Sigmoid colon (tissue), 3 donors: ENCODE data around the gene AATK.

Experiments
- POLR2A ChIP-seq, 2 donors: fragments of 450-650 bp; IDR thresholded peaks; one replicate each; pipeline ENCODE4 v1.6.1; 2016; ENCODE audit warnings: antibody characterized with exemption in 2 of 2, mild to moderate bottlenecking in 2 of 2, moderate library complexity in 2 of 2
- TF ChIP-seq, protein P1 (sequence below), 4 experiments: fragments of 450-650 bp in 3 of 4; fragments of 200-600 bp in 1 of 4; IDR thresholded peaks; one replicate each; pipeline ENCODE4 v1.5.1; 2016 to 2019; ENCODE audit warnings: antibody characterized with exemption in 4 of 4, mild to moderate bottlenecking in 3 of 4, moderate library complexity in 2 of 4

DNA sequence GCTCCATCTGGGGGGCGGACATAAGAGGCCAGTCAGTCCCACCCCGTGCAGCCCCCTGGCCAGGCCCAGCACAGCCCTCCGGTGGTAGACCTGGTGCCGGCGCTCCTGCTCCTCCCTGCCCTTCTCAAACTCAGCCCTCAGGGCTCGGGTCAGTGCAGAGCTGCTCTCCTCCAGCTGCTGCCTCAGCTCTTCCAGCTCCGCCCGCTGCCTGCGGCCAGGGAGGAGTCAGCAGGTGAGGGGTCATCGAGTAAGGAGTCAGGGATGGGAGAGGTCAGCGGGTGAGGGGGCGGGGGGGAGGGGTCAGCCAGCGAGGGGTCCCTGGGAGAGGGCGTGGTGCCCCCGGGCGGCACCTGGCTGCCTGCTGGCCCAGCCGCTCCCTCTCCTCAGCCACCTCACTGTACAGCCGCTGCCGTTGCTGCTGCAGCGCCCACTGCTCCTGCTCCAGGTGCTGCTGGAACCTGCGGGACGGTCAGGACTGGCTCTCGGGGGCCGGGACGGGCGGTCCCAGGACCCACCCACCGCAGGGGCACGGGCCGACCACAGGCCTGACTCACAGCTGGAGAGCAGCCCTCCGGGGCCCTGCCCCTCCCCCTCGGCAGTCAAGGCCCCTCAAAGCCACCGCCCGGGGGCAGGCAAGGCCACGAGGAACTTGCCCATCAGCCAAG lies 26.5 kb upstream of the AATK start:
- TF ChIP-seq POLR2A (IDR thresholded peaks at IDR 0.05) = no peak
- TF ChIP-seq, protein P1, sequence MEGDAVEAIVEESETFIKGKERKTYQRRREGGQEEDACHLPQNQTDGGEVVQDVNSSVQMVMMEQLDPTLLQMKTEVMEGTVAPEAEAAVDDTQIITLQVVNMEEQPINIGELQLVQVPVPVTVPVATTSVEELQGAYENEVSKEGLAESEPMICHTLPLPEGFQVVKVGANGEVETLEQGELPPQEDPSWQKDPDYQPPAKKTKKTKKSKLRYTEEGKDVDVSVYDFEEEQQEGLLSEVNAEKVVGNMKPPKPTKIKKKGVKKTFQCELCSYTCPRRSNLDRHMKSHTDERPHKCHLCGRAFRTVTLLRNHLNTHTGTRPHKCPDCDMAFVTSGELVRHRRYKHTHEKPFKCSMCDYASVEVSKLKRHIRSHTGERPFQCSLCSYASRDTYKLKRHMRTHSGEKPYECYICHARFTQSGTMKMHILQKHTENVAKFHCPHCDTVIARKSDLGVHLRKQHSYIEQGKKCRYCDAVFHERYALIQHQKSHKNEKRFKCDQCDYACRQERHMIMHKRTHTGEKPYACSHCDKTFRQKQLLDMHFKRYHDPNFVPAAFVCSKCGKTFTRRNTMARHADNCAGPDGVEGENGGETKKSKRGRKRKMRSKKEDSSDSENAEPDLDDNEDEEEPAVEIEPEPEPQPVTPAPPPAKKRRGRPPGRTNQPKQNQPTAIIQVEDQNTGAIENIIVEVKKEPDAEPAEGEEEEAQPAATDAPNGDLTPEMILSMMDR (IDR thresholded peaks at IDR 0.05) = no peak
